Measurements from ENCODE around the gene COTL1.

COTL1 gene

GRCh38 chr16:84617791-84618580, at the start of gene COTL1:
COTL1 (minus strand) TSS chr16:84618078; CDS start chr16:84617914, 164 bp downstream.
- H3K4me3 ChIP-seq (replicated peaks; ENCODE audit: low read depth, low read length): peak within 1 kb of the TSS; percentile 74
- peak; percentile 90 for DNase-seq (ENCODE audit: extremely low read depth, low read depth)
- TF ChIP-seq, protein P1, sequence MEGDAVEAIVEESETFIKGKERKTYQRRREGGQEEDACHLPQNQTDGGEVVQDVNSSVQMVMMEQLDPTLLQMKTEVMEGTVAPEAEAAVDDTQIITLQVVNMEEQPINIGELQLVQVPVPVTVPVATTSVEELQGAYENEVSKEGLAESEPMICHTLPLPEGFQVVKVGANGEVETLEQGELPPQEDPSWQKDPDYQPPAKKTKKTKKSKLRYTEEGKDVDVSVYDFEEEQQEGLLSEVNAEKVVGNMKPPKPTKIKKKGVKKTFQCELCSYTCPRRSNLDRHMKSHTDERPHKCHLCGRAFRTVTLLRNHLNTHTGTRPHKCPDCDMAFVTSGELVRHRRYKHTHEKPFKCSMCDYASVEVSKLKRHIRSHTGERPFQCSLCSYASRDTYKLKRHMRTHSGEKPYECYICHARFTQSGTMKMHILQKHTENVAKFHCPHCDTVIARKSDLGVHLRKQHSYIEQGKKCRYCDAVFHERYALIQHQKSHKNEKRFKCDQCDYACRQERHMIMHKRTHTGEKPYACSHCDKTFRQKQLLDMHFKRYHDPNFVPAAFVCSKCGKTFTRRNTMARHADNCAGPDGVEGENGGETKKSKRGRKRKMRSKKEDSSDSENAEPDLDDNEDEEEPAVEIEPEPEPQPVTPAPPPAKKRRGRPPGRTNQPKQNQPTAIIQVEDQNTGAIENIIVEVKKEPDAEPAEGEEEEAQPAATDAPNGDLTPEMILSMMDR (IDR thresholded peaks at IDR 0.05; ENCODE audit: low read depth, low read length, missing control alignments): no peak

DNA sequence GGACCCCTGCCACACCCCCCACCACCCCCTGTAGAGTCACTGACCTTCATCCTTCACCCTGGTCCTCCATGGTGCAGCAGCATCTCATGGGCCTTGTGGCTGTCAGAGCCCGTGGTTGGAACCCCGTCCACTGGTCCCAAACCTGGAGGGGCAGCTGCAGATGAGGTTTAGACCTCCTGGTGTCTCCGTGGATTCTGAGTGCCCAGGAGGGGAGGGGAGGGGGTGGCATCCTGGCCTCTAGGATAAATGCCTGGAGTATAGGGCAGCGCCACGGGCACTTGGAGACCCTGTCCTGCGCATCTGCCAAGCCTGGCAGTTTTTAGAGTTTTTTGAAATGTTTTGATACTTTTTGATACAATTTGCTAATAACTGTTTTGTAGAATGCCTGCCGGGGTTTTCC, 48.0 kb upstream of the COTL1 start:
- TF ChIP-seq, protein P1 (IDR thresholded peaks at IDR 0.05; ENCODE audit: low read depth, low read length, missing control alignments): no peak
- no peak for DNase-seq (ENCODE audit: extremely low read depth, low read depth)
- no peak overlapping the region for H3K4me3 ChIP-seq (replicated peaks; ENCODE audit: low read depth, low read length)

DNA sequence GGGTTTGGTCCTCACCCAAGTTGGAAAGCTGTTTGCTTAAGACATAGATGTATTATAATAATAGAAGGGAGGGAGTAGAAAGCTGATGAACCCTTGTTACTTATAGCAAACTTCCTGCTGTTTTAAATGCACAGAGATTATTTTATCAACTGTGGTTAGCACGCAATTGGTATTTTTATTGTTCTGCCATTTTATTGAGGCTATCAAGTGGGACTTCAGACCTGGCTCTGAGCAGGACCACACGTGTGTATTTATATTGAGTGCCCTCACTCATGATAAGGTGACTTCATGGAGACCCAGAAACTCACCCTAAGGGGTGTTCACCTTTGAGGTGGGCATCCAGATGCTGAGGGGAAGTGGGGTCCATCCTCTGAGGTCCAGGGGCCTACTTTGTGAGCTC, 47.5 kb upstream of the COTL1 start:
- TF ChIP-seq, protein P1 (IDR thresholded peaks at IDR 0.05; ENCODE audit: low read depth, low read length, missing control alignments): no peak

DNA sequence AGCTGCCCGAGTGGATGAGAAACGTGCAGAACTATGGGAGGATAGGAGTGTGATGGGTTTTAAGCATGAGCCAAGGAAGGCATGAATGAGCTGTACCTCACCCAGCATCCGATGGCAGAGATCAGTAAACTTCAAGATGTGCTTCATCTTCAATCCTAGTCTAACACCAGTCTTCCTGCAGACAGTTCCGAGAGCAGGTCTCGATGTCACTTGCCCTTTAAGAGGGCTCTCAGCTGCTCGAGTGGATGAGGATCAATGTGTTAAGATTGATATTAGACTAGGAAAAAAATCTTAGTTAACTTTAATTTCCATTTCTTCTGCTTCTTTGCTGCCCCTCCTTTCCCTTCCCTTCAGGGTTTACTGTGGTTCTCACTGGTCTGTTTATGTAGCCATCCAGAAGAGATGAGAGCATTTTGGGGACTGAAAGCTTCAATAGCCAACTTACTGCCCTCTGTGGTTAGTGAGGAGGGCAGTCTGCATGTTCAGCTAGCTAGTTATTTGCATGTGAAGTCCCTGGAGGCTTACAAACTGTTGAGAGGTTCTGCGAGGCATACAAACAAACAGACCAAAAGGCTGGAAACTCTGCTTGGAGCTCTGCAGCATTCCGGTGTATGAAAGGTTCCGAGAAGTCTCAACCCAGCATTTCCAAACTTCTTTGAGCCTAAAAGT, 45.7 kb upstream of the COTL1 start:
- DNase-seq (ENCODE audit: extremely low read depth, low read depth): no peak
- TF ChIP-seq, protein P1 (IDR thresholded peaks at IDR 0.05; ENCODE audit: low read depth, low read length, missing control alignments): no peak

More for the DNA sequence above, 47.5 kb upstream of the COTL1 start:
- no peak for DNase-seq (ENCODE audit: extremely low read depth, low read depth)
- no peak overlapping the region for H3K4me3 ChIP-seq (replicated peaks; ENCODE audit: low read depth, low read length)

DNA sequence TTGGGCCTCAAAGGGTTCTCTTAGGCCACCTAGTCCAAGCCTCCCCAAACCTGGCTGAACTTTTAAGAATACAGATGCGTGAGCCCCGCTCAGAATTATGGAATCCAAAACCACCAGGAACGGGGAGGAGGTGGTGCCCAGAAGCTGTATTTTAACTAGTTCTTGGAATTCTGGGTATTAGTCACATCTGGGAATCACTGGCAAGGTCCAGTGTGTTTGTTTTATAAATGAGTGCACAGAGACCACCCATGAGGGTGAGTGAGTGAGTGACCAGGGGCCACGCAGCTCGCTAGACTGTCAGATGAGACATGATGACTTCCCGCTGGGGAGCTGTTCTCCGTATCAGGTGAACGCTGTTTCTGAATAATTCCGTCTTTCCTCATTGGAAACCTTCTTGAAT, 44.6 kb upstream of the COTL1 start:
- H3K4me3 ChIP-seq (replicated peaks; ENCODE audit: low read depth, low read length): no peak overlapping the region
- DNase-seq (ENCODE audit: extremely low read depth, low read depth): no peak
- TF ChIP-seq, protein P1 (IDR thresholded peaks at IDR 0.05; ENCODE audit: low read depth, low read length, missing control alignments): no peak

More for the DNA sequence above, 45.7 kb upstream of the COTL1 start:
- H3K4me3 ChIP-seq (replicated peaks; ENCODE audit: low read depth, low read length): no peak overlapping the region

- no peak overlapping the region for H3K4me3 ChIP-seq (replicated peaks; ENCODE audit: low read depth, low read length)
- TF ChIP-seq, protein P1 (IDR thresholded peaks at IDR 0.05; ENCODE audit: low read depth, low read length, missing control alignments): no peak
- no peak for DNase-seq (ENCODE audit: extremely low read depth, low read depth)
These were observed 43.7 kb upstream of the COTL1 start for GRCh38 chr16:84661418-84662060.

All from HFF-Myc (cell line).